GM12878 (cell line): ENCODE measurements around the gene HNRNPF. TPM values are rescaled to one million over a fixed set of nuclear protein-coding genes. Genes with fewer than 3 reads are reported as not detected.

Source experiments
- polyA plus RNA-seq, 11 experiments: library from polyadenylated mRNA; depleted of rRNA in 4 of 11; unstranded in 6 of 11; stranded (reverse) in 5 of 11; fragments of >200 nt; fragmentation: Nextera tagmentation in 4 of 11; fragmentation: Illumina TruSeq in 1 of 11; extraction: Ambion mirVana in 4 of 11; extraction: Trizol in 1 of 11; gene quantifications; 1 replicate in 1 of 11; 2 replicates in 10 of 11; pipeline versions ENCODE4 v1.2.1 to v1.2.3, GENCODE V29; 2011 to 2016; ENCODE audit warnings: inconsistent platforms in 2 of 11, missing spikeins in 2 of 11, low read depth in 1 of 11
- total RNA-seq, 4 experiments: library from RNA; depleted of rRNA in 3 of 4; stranded (reverse); fragments of >200 nt in 3 of 4; fragmentation: Illumina TruSeq in 1 of 4; extraction: Trizol in 1 of 4; gene quantifications; 2 replicates each; pipeline versions ENCODE4 v1.2.1 to v1.2.3, GENCODE V29; 2013 to 2021
- TF ChIP-seq, protein P1 (sequence below): IDR thresholded peaks from 2 replicates; pipeline ENCODE4 v1.6.1; 2012; ENCODE audit warnings: improper control_type of control experiment, low read depth, low read length; ENCODE audit not compliant: insufficient replicate concordance
- TF ChIP-seq, protein P2 (sequence below): fragments of 450-650 bp; formaldehyde crosslinking; IDR thresholded peaks from 2 replicates; pipeline ENCODE4 v1.4.0; 2022; ENCODE audit warnings: mild to moderate bottlenecking, moderate library complexity

HNRNPF gene
- total and polyA plus RNA-seq, 10 of the 15 experiments (the other 5 are each of a cell fraction or from before 2014, with no cell fraction given) = 156 to 373 (median 293) TPM

DNA sequence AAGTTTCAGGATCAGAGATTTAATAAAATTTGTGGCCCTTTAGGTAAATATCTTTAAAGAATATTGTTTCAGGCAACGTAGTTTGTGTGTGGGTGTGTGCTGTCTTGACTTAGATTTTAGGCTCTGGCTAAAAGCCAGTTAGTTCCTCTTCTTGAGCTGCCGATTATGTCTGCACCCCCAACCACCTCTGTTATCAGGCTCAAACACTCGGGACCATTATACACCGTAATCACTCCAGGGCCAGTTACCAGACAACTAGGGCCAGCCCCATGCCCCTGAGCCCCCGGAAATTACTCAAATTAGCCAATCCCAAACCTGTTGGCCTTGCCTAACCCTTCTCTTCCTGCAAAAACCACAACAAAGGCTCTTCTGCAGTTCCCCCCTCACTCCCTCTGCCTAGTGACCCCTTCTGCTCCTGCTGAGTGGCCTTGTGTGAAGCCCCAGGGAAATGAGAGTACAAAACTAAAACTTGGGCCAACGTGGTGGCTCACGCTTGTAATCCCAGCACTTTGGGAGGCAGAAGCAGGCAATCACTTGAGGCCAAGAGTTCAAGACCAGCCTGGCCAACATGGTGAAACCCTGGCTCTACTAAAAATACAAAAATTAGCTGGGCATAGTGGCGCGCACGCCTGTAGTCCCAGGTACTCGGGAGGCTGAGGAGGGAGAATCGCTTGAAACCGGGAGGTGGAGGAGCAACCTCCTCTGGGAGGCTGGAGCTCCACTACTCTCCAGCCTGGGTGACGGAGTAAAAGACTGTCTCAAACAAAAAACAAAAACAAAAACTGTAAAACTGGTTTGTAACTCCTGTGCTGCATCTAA, 9.2 kb upstream of the HNRNPF start (continued):
- TF ChIP-seq, protein P1, sequence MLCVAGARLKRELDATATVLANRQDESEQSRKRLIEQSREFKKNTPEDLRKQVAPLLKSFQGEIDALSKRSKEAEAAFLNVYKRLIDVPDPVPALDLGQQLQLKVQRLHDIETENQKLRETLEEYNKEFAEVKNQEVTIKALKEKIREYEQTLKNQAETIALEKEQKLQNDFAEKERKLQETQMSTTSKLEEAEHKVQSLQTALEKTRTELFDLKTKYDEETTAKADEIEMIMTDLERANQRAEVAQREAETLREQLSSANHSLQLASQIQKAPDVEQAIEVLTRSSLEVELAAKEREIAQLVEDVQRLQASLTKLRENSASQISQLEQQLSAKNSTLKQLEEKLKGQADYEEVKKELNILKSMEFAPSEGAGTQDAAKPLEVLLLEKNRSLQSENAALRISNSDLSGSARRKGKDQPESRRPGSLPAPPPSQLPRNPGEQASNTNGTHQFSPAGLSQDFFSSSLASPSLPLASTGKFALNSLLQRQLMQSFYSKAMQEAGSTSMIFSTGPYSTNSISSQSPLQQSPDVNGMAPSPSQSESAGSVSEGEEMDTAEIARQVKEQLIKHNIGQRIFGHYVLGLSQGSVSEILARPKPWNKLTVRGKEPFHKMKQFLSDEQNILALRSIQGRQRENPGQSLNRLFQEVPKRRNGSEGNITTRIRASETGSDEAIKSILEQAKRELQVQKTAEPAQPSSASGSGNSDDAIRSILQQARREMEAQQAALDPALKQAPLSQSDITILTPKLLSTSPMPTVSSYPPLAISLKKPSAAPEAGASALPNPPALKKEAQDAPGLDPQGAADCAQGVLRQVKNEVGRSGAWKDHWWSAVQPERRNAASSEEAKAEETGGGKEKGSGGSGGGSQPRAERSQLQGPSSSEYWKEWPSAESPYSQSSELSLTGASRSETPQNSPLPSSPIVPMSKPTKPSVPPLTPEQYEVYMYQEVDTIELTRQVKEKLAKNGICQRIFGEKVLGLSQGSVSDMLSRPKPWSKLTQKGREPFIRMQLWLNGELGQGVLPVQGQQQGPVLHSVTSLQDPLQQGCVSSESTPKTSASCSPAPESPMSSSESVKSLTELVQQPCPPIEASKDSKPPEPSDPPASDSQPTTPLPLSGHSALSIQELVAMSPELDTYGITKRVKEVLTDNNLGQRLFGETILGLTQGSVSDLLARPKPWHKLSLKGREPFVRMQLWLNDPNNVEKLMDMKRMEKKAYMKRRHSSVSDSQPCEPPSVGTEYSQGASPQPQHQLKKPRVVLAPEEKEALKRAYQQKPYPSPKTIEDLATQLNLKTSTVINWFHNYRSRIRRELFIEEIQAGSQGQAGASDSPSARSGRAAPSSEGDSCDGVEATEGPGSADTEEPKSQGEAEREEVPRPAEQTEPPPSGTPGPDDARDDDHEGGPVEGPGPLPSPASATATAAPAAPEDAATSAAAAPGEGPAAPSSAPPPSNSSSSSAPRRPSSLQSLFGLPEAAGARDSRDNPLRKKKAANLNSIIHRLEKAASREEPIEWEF = no peak
- TF ChIP-seq, protein P2, sequence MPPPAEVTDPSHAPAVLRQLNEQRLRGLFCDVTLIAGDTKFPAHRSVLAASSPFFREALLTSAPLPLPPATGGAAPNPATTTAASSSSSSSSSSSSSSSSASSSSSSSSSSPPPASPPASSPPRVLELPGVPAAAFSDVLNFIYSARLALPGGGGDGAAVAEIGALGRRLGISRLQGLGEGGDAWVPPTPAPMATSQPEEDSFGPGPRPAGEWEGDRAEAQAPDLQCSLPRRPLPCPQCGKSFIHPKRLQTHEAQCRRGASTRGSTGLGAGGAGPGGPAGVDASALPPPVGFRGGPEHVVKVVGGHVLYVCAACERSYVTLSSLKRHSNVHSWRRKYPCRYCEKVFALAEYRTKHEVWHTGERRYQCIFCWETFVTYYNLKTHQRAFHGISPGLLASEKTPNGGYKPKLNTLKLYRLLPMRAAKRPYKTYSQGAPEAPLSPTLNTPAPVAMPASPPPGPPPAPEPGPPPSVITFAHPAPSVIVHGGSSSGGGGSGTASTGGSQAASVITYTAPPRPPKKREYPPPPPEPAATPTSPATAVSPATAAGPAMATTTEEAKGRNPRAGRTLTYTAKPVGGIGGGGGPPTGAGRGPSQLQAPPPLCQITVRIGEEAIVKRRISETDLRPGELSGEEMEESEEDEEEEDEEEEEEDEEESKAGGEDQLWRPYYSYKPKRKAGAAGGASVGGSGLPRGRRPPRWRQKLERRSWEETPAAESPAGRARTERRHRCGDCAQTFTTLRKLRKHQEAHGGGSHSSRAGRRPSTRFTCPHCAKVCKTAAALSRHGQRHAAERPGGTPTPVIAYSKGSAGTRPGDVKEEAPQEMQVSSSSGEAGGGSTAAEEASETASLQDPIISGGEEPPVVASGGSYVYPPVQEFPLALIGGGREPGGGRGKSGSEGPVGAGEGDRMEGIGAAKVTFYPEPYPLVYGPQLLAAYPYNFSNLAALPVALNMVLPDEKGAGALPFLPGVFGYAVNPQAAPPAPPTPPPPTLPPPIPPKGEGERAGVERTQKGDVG (CRISPR knock-in tag) = no peak
- TF ChIP-seq, all 136 proteins: peak for 35
